ENCODE measurements around the gene PFKFB4. TPM values are rescaled to one million over a fixed set of nuclear protein-coding genes. Genes with fewer than 3 reads are reported as not detected.
"Not testable (repeated sequence)": the region's sequence is repeated elsewhere in the genome, so short reads cannot be mapped to it uniquely, and the experiment has no call there.

The PFKFB4 gene
- total RNA-seq, 1 donor from 2014 or later = 19.4 TPM

GRCh38 chr3:48532977-48533337 lies 23.6 kb downstream of the PFKFB4 start:
- H3K4me3 Mint-ChIP-seq = no peak overlapping the region
- no peaks in the 10 kb centered on the region for H3K9me3 Mint-ChIP-seq
- H3K27ac Mint-ChIP-seq = no peak overlapping the region
- H3K4me1 Mint-ChIP-seq = no peaks in the 10 kb centered on the region
- H3K36me3 Mint-ChIP-seq = peaks cover 45% of the 10 kb centered on the region
- TF ChIP-seq CTCF (IDR thresholded peaks at IDR 0.05; ENCODE audit: unreplicated experiment) = no peak
- DNase-seq (ENCODE audit: low spot score in 2 of 2, unreplicated experiment in 2 of 2) = no peak
- H3K27me3 Mint-ChIP-seq (ENCODE audit: low read depth) = no peaks in the 10 kb centered on the region

- Mint-ChIP-seq H3K36me3 (peaks cover 48% of the 10 kb centered on the region), H3K27me3 (ENCODE audit: low read depth) (no peaks in the 10 kb centered on the region), H3K4me3 (no peak overlapping the region), H3K27ac (no peak overlapping the region), H3K4me1 (no peaks in the 10 kb centered on the region), H3K9me3 (no peaks in the 10 kb centered on the region)
- TF ChIP-seq CTCF (IDR thresholded peaks at IDR 0.05; ENCODE audit: unreplicated experiment) = no peak
- DNase-seq (ENCODE audit: low spot score in 2 of 2, unreplicated experiment in 2 of 2) = no peak
Measured at GRCh38 chr3:48532271-48532976, 24.2 kb downstream of the PFKFB4 start.

GRCh38 chr3:48530701-48531100 lies 25.9 kb downstream of the PFKFB4 start:
- H3K4me3 Mint-ChIP-seq; H3K4me1 Mint-ChIP-seq; H3K27me3 Mint-ChIP-seq (ENCODE audit: low read depth); H3K27ac Mint-ChIP-seq; DNase-seq (ENCODE audit: low spot score in 2 of 2, unreplicated experiment in 2 of 2); H3K9me3 Mint-ChIP-seq: not testable (repeated sequence)
- H3K36me3 Mint-ChIP-seq = peaks cover 44% of the 10 kb centered on the region

GRCh38 chr3:48528754-48529153 lies 27.8 kb downstream of the PFKFB4 start:
- H3K4me3 Mint-ChIP-seq = no peak overlapping the region
- no peaks in the 10 kb centered on the region for H3K4me1 Mint-ChIP-seq
- no peak for TF ChIP-seq CTCF (IDR thresholded peaks at IDR 0.05; ENCODE audit: unreplicated experiment)
- H3K27me3 Mint-ChIP-seq (ENCODE audit: low read depth) = no peaks in the 10 kb centered on the region
- peaks cover 32% of the 10 kb centered on the region for H3K36me3 Mint-ChIP-seq
- H3K9me3 Mint-ChIP-seq = no peaks in the 10 kb centered on the region
- no peak for DNase-seq (ENCODE audit: low spot score in 2 of 2, unreplicated experiment in 2 of 2)
- no peak overlapping the region for H3K27ac Mint-ChIP-seq

GRCh38 chr3:48528048-48528447 lies 28.6 kb downstream of the PFKFB4 start:
- Mint-ChIP-seq H3K27me3 (ENCODE audit: low read depth) (no peaks in the 10 kb centered on the region), H3K4me3 (no peak overlapping the region), H3K36me3 (peaks cover 29% of the 10 kb centered on the region), H3K9me3 (no peaks in the 10 kb centered on the region), H3K27ac (no peak overlapping the region), H3K4me1 (no peaks in the 10 kb centered on the region)
- TF ChIP-seq CTCF (IDR thresholded peaks at IDR 0.05; ENCODE audit: unreplicated experiment) = no peak
- DNase-seq (ENCODE audit: low spot score in 2 of 2, unreplicated experiment in 2 of 2) = no peak

- Mint-ChIP-seq H3K4me3 (no peak overlapping the region), H3K27me3 (ENCODE audit: low read depth) (no peaks in the 10 kb centered on the region)
Measured at GRCh38 chr3:48524970-48525369, 31.6 kb downstream of the PFKFB4 start.

More at GRCh38 chr3:48524970-48525369, 31.6 kb downstream of the PFKFB4 start:
- Mint-ChIP-seq H3K4me1 (no peaks in the 10 kb centered on the region), H3K27ac (no peak overlapping the region), H3K9me3 (no peaks in the 10 kb centered on the region), H3K36me3 (peaks cover 21% of the 10 kb centered on the region)
- TF ChIP-seq CTCF (IDR thresholded peaks at IDR 0.05; ENCODE audit: unreplicated experiment) = no peak
- DNase-seq (ENCODE audit: low spot score in 2 of 2, unreplicated experiment in 2 of 2) = no peak
